ENCODE measurements around the gene MARCHF10.

GRCh38 chr17:62755141-62755851, 52.8 kb downstream of the MARCHF10 start:
- TF ChIP-seq, protein P1, sequence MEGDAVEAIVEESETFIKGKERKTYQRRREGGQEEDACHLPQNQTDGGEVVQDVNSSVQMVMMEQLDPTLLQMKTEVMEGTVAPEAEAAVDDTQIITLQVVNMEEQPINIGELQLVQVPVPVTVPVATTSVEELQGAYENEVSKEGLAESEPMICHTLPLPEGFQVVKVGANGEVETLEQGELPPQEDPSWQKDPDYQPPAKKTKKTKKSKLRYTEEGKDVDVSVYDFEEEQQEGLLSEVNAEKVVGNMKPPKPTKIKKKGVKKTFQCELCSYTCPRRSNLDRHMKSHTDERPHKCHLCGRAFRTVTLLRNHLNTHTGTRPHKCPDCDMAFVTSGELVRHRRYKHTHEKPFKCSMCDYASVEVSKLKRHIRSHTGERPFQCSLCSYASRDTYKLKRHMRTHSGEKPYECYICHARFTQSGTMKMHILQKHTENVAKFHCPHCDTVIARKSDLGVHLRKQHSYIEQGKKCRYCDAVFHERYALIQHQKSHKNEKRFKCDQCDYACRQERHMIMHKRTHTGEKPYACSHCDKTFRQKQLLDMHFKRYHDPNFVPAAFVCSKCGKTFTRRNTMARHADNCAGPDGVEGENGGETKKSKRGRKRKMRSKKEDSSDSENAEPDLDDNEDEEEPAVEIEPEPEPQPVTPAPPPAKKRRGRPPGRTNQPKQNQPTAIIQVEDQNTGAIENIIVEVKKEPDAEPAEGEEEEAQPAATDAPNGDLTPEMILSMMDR (conservative IDR thresholded peaks at IDR 0.05; ENCODE audit: low read length) = no peak
- TF ChIP-seq EZH2phosphoT487 (IDR thresholded peaks at IDR 0.05; ENCODE audit: borderline replicate concordance) = no peak

Measured in Loucy (cell line).